Right renal cortex interstitium (tissue), 3 donors: Measurements from ENCODE around the gene RANGAP1. TPM values are rescaled to one million over a fixed set of nuclear protein-coding genes. Genes with fewer than 3 reads are reported as not detected.

Experiments used
- DNase-seq, 3 donors: peaks; one replicate each; pipeline ENCODE4 v3.0.0-alpha.2; 2013; ENCODE audit warnings: low read depth in 3 of 3, low spot score in 2 of 3
- polyA plus RNA-seq, 3 donors: library from polyadenylated mRNA; unstranded; fragments of 120-200 nt; gene quantifications; one replicate each; pipeline ENCODE4 v1.2.1, GENCODE V29; 2013; ENCODE audit not compliant: insufficient read length in 3 of 3

Gene RANGAP1
- polyA plus RNA-seq, 3 donors = 45.4 to 51.1 (median 47.1) TPM

DNA sequence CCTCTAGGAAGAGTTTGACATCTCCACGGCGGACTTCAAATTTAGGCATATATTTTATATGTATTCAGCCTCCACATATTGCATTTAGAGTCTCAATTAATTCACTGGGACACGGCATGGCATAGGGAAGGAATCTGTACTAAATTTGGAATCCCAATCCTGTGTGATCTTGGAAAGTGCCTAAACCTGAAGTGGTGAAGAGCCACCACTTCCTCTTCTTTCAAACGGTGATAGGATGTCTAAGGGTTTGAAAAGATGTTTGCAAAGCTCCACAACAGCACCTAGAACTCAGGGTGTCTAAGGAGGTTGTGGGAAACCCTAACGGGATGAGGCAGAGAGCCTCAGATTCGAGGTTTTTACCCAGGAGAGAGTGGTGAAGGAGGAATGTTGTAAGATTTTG, 81.9 kb downstream of the RANGAP1 start:
- no peak for DNase-seq

GRCh38 chr22:41203118-41203517, 82.9 kb downstream of the RANGAP1 start:
- DNase-seq = no peak

DNA sequence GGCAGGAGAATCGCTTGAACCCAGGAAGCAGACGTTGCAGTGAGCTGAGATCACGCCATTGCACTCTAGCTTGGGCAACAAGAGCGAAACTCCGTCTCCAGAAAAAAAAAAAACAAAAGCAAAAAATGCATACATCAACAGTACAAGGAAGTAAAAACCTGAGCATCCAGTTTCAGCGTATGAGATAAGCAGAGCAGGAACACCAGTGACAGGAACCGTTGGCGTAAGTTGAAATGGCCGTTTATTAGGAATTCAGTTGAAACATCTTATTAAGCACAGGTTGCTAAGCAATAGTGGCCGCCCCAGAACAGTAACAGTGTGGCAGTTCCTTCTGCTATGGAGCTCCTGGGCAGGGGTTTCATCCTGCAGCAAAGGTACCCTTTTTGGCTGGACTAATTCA, 84.8 kb downstream of the RANGAP1 start:
- DNase-seq = no peak

- DNase-seq = no peak
These were observed 87.9 kb downstream of the RANGAP1 start for GRCh38 chr22:41198027-41198580.

- peak in 2 of 3 donors; percentile 41 to 54 for DNase-seq
These were observed 88.7 kb downstream of the RANGAP1 start for GRCh38 chr22:41197038-41197972.

Other genes starting within 250 kb of the RANGAP1 start
- 10 to 100 TPM; 64.6 to 72.3 (median 68.6) TPM for gene EP300, start 193.6 kb downstream of the RANGAP1 start, polyA plus RNA-seq
- 10 to 100 TPM; 26.4 to 29.3 (median 27.8) TPM for gene L3MBTL2, start 80.9 kb downstream of the RANGAP1 start, polyA plus RNA-seq
- gene CHADL, start 45.3 kb downstream of the RANGAP1 start, polyA plus RNA-seq = 1 to 10 TPM; 2.7 to 3.1 (median 2.9) TPM
- gene ZC3H7B, start 15.3 kb upstream of the RANGAP1 start, polyA plus RNA-seq = 10 to 100 TPM; 68.3 to 85.9 (median 76.5) TPM
- 10 to 100 TPM; 16.0 to 18.9 (median 17.2) TPM for gene TEF, start 95.8 kb upstream of the RANGAP1 start, polyA plus RNA-seq
- gene TOB2, start 160.6 kb upstream of the RANGAP1 start, polyA plus RNA-seq = 10 to 100 TPM; 46.2 to 54.6 (median 48.3) TPM
- 10 to 100 TPM; 56.5 to 68.7 (median 59.1) TPM for gene PHF5A, start 182.5 kb upstream of the RANGAP1 start, polyA plus RNA-seq
- 100 to 1,000 TPM; 116 to 135 (median 127) TPM for gene ACO2, start 182.9 kb upstream of the RANGAP1 start, polyA plus RNA-seq